C4-2B (cell line): ENCODE measurements around the gene USP32.

ENCODE experiments used
- ZFX ChIP-seq: fragments of 450-650 bp; IDR thresholded peaks from 2 replicates; pipeline ENCODE4 v1.6.1; 2017
- TF ChIP-seq, protein P1 (sequence below): fragments of 450-650 bp; conservative IDR thresholded peaks from 2 replicates; pipeline ENCODE4 v1.5.1; 2017; ENCODE audit warnings: mild to moderate bottlenecking

DNA sequence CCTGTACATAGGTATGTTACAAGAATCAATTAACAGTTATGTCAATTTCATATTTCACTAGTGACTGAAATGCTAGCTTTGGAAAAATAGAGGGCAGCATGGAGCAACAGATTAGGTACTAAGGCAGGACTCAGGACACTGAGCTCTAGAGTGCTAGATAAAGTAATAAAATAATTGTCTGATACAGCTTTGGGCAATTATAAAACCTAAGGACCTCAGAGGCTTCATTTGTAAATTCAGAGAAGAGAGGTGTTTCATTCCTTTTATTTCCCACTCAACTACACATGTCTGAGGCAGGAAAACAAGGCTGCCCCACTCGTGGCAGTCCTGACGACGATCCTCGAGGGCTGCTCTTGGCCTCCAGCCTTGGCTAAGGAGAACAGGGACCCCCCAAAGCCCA, 160.7 kb downstream of the USP32 start:
- TF ChIP-seq, protein P1, sequence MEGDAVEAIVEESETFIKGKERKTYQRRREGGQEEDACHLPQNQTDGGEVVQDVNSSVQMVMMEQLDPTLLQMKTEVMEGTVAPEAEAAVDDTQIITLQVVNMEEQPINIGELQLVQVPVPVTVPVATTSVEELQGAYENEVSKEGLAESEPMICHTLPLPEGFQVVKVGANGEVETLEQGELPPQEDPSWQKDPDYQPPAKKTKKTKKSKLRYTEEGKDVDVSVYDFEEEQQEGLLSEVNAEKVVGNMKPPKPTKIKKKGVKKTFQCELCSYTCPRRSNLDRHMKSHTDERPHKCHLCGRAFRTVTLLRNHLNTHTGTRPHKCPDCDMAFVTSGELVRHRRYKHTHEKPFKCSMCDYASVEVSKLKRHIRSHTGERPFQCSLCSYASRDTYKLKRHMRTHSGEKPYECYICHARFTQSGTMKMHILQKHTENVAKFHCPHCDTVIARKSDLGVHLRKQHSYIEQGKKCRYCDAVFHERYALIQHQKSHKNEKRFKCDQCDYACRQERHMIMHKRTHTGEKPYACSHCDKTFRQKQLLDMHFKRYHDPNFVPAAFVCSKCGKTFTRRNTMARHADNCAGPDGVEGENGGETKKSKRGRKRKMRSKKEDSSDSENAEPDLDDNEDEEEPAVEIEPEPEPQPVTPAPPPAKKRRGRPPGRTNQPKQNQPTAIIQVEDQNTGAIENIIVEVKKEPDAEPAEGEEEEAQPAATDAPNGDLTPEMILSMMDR, result peak; percentile 80
- TF ChIP-seq ZFX, result no peak
